Measurements from ENCODE around the gene PNRC2. TPM values are rescaled to one million over a fixed set of nuclear protein-coding genes. Genes with fewer than 3 reads are reported as not detected.
"Not testable (repeated sequence)": the region's sequence is repeated elsewhere in the genome, so short reads cannot be mapped to it uniquely, and the experiment has no call there.

PNRC2 gene
- total and polyA plus RNA-seq, 4 donors, result 70.7 to 159 (median 89.9) TPM

DNA sequence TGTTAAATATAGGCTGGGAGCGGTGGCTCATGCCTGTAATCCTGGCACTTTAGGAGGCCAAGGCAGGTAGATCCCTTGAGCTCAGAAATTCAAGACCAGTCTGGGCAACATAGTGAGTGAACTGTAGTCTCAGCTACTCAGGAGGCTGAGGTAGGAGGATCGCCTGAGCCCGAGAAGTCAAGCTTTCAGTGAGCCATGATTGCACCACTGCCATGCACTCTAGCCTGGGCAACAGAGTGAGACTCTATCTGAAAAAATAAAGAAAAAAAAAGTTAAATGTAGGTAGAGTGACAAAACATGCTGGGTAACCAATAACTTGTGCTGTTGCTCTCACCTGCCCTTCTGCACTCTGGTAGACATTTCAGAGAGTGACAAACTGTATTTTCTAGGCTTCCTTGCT lies 45.5 kb downstream of the PNRC2 start:
- H3K9ac ChIP-seq (ENCODE audit: insufficient read depth in 1 of 2, low read length in 2 of 2), result no peak overlapping the region
- no peak overlapping the region for H3K27ac ChIP-seq (ENCODE audit: low read depth in 1 of 2, low read length in 1 of 2)
- ATAC-seq (ENCODE audit: insufficient read depth, low FRiP score), result no peak
- no peak overlapping the region for H3K4me3 ChIP-seq
- TF ChIP-seq, protein P1, sequence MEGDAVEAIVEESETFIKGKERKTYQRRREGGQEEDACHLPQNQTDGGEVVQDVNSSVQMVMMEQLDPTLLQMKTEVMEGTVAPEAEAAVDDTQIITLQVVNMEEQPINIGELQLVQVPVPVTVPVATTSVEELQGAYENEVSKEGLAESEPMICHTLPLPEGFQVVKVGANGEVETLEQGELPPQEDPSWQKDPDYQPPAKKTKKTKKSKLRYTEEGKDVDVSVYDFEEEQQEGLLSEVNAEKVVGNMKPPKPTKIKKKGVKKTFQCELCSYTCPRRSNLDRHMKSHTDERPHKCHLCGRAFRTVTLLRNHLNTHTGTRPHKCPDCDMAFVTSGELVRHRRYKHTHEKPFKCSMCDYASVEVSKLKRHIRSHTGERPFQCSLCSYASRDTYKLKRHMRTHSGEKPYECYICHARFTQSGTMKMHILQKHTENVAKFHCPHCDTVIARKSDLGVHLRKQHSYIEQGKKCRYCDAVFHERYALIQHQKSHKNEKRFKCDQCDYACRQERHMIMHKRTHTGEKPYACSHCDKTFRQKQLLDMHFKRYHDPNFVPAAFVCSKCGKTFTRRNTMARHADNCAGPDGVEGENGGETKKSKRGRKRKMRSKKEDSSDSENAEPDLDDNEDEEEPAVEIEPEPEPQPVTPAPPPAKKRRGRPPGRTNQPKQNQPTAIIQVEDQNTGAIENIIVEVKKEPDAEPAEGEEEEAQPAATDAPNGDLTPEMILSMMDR (IDR thresholded peaks at IDR 0.05; ENCODE audit: control extremely low read depth, extremely low read depth), result no peak
- no peaks in the 10 kb centered on the region for H3K27me3 ChIP-seq (ENCODE audit: control insufficient read depth in 3 of 3, insufficient read depth in 3 of 3, low read length in 2 of 3)
- H3K36me3 ChIP-seq (ENCODE audit: control insufficient read depth in 4 of 4, insufficient read depth in 4 of 4, low read length in 4 of 4), result no peaks in the 10 kb centered on the region
- WGBS, 2 donors, result 99% methylated on average over 3 of the region's 3 CpGs
- peaks cover 0 to 2% (median 0%) of the 10 kb centered on the region in 5 donors for H3K4me1 ChIP-seq (ENCODE audit: control insufficient read depth in 5 of 5, insufficient read depth in 5 of 5, low read length in 5 of 5)
- peaks cover 0 to 3% (median 0%) of the 10 kb centered on the region in 4 donors for H3K9me3 ChIP-seq (ENCODE audit: control insufficient read depth in 4 of 4, insufficient read depth in 3 of 4, low read length in 3 of 4)
- no peak for DNase-seq

DNA sequence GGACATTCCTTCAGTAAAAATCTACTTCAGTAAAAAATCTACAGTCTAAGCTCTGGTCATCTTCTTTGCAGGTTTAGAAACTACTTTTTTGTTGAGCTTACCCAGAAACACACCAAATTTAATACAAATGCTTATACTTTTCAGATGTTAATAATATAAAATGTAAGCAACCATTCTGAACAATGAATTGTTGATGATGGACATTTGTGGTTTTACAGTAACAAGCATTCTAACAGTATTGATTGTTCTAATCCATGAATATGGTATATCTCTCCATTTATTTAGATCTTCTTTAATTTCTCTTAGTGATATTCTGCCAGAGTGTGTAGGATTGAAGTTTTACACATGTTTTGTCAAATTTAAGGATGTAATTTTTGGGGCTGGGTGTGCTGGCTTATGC lies 47.5 kb downstream of the PNRC2 start:
- Histone ChIP-seq H3K36me3 (ENCODE audit: control insufficient read depth in 4 of 4, insufficient read depth in 4 of 4, low read length in 4 of 4) (no peaks in the 10 kb centered on the region), H3K27ac (ENCODE audit: low read depth in 1 of 2, low read length in 1 of 2) (no peak overlapping the region), H3K9ac (ENCODE audit: insufficient read depth in 1 of 2, low read length in 2 of 2) (no peak overlapping the region), H3K27me3 (ENCODE audit: control insufficient read depth in 3 of 3, insufficient read depth in 3 of 3, low read length in 2 of 3) (no peaks in the 10 kb centered on the region), H3K4me1 (ENCODE audit: control insufficient read depth in 5 of 5, insufficient read depth in 5 of 5, low read length in 5 of 5) (peaks cover 0 to 2% (median 0%) of the 10 kb centered on the region in 5 donors), H3K4me3 (no peak overlapping the region), H3K9me3 (ENCODE audit: control insufficient read depth in 4 of 4, insufficient read depth in 3 of 4, low read length in 3 of 4) (peaks cover 0 to 3% (median 0%) of the 10 kb centered on the region in 4 donors)
- DNase-seq, result no peak
- TF ChIP-seq, protein P1 (IDR thresholded peaks at IDR 0.05; ENCODE audit: control extremely low read depth, extremely low read depth), result no peak
- no peak for ATAC-seq (ENCODE audit: insufficient read depth, low FRiP score)

DNA sequence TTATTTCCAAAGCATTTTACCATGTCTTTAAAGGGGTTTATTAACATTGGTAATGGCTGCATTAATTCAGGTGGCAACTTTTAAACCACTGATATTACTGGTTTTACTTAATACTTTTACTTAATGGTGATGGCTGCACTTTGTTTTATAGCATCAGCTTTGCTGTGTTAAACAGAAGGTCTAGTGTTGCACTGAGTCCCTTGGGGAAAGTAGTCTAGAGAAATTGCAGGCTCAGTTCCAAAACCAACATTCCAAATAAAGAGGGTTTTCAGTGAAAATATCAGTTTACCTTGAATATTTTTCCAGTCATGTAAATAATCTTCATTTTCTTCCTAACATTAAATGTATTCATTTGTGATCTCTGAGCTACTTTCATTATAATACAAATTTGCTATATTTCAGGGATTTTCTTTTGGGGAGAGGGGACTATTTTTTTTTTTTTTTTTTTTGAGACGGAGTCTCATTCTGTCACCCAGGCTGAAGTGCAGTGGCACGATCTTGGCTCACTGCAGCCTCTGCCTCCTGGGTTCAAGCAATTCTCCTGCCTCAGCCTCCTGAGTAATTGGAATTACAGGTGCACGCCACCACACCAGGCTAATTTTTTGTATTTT lies 49.1 kb downstream of the PNRC2 start:
- H3K9ac ChIP-seq (ENCODE audit: insufficient read depth in 1 of 2, low read length in 2 of 2); H3K9me3 ChIP-seq (ENCODE audit: control insufficient read depth in 4 of 4, insufficient read depth in 3 of 4, low read length in 3 of 4); ATAC-seq (ENCODE audit: insufficient read depth, low FRiP score); H3K4me1 ChIP-seq (ENCODE audit: control insufficient read depth in 5 of 5, insufficient read depth in 5 of 5, low read length in 5 of 5); H3K27ac ChIP-seq (ENCODE audit: low read depth in 1 of 2, low read length in 1 of 2); H3K27me3 ChIP-seq (ENCODE audit: control insufficient read depth in 3 of 3, insufficient read depth in 3 of 3, low read length in 2 of 3); H3K4me3 ChIP-seq; H3K36me3 ChIP-seq (ENCODE audit: control insufficient read depth in 4 of 4, insufficient read depth in 4 of 4, low read length in 4 of 4): not testable (repeated sequence)
- peak in 2 of 3 donors; percentile 35 to 59 for DNase-seq
- WGBS, 2 donors, result 0 to 43% methylated on average over 1 to 3 of the region's 3 CpGs

DNA sequence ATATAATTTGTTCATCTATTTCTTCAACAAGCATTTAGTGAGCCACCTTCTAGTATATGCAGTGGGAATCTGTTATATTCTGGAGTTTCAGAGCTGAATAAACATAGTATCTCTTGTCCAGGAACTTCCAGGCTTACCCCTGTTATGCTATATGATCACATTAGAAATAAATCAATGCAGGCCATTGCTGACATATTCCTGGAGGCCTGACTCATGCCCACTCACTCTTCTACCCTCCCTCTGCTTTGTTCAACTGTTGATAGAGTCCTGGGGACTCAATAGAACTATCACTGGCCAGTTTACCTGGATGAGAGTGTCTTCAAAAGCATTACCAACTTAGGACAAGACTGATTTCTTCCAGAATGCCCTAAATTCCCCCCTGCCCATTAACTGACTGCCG lies 49.8 kb downstream of the PNRC2 start:
- DNase-seq (no peak), ATAC-seq (ENCODE audit: insufficient read depth, low FRiP score) (no peak)
- peaks cover 0 to 3% (median 0%) of the 10 kb centered on the region in 4 donors for H3K9me3 ChIP-seq (ENCODE audit: control insufficient read depth in 4 of 4, insufficient read depth in 3 of 4, low read length in 3 of 4)
- H3K27ac ChIP-seq (ENCODE audit: low read depth in 1 of 2, low read length in 1 of 2), result no peak overlapping the region
- H3K4me1 ChIP-seq (ENCODE audit: control insufficient read depth in 5 of 5, insufficient read depth in 5 of 5, low read length in 5 of 5), result no peaks in the 10 kb centered on the region
- no peak overlapping the region for H3K9ac ChIP-seq (ENCODE audit: insufficient read depth in 1 of 2, low read length in 2 of 2)
- TF ChIP-seq, protein P1 (IDR thresholded peaks at IDR 0.05; ENCODE audit: control extremely low read depth, extremely low read depth), result no peak
- no peak overlapping the region for H3K4me3 ChIP-seq
- H3K27me3 ChIP-seq (ENCODE audit: control insufficient read depth in 3 of 3, insufficient read depth in 3 of 3, low read length in 2 of 3), result no peaks in the 10 kb centered on the region
- no peaks in the 10 kb centered on the region for H3K36me3 ChIP-seq (ENCODE audit: control insufficient read depth in 4 of 4, insufficient read depth in 4 of 4, low read length in 4 of 4)
- 87 to 94% methylated on average over 1 of the region's 1 CpG for WGBS, 2 donors
